NOMO-1 treated with DMSO at 0.1 percent for 48 hours (cell line): ENCODE data around the gene EIF2S1.
"Not testable (repeated sequence)": the region's sequence is repeated elsewhere in the genome, so short reads cannot be mapped to it uniquely, and the experiment has no call there.

Source experiments
- DNase-seq: peaks from one replicate; lab custom pipeline; 2025; ENCODE audit not compliant: unreplicated experiment; lab: John Stamatoyannopoulos, UW

EIF2S1 gene

GRCh38 chr14:67410313-67410712 lies 50.2 kb downstream of the EIF2S1 start:
- no peak for DNase-seq

- no peak for DNase-seq
These were observed 51.2 kb downstream of the EIF2S1 start for GRCh38 chr14:67411370-67411769.

GRCh38 chr14:67411820-67412421 lies 51.8 kb downstream of the EIF2S1 start, which contains the start of gene PLEK2:
Gene PLEK2 (minus strand): TSS chr14:67412165. CDS start chr14:67412059, 106 bp downstream.
- no peak for DNase-seq

- DNase-seq = peak; percentile 22
These were observed 54.0 kb downstream of the EIF2S1 start for GRCh38 chr14:67413806-67414769.

GRCh38 chr14:67415610-67416009 lies 55.5 kb downstream of the EIF2S1 start:
- not testable (repeated sequence) for DNase-seq

- no peak for DNase-seq
These were observed 56.0 kb downstream of the EIF2S1 start for GRCh38 chr14:67416085-67416484.

GRCh38 chr14:67416810-67417209 lies 56.7 kb downstream of the EIF2S1 start:
- peak; percentile 7 for DNase-seq

GRCh38 chr14:67417633-67418032 lies 57.5 kb downstream of the EIF2S1 start:
- no peak for DNase-seq

GRCh38 chr14:67418401-67419191 lies 58.5 kb downstream of the EIF2S1 start:
- no peak for DNase-seq

- peak; percentile 26 for DNase-seq
These were observed 60.1 kb downstream of the EIF2S1 start for GRCh38 chr14:67420102-67420739.

- no peak for DNase-seq
These were observed 61.5 kb downstream of the EIF2S1 start for GRCh38 chr14:67421356-67422224.

GRCh38 chr14:67423424-67423823 lies 63.3 kb downstream of the EIF2S1 start:
- peak; percentile 33 for DNase-seq

GRCh38 chr14:67424539-67424938 lies 64.4 kb downstream of the EIF2S1 start:
- DNase-seq = no peak

- no peak for DNase-seq
These were observed 65.5 kb downstream of the EIF2S1 start for GRCh38 chr14:67425608-67426007.

GRCh38 chr14:67426161-67426560 lies 66.0 kb downstream of the EIF2S1 start:
- no peak for DNase-seq

- peak; percentile 71 for DNase-seq
These were observed 67.0 kb downstream of the EIF2S1 start for GRCh38 chr14:67426983-67427606.

- no peak for DNase-seq
These were observed 68.4 kb downstream of the EIF2S1 start for GRCh38 chr14:67428501-67429031.

- DNase-seq = no peak
These were observed 69.5 kb downstream of the EIF2S1 start for GRCh38 chr14:67429510-67430205.
